Uterus (tissue), 2 donors: ENCODE measurements around the gene ASB6.

Source experiments
- CTCF ChIP-seq, 4 experiments: fragments of 200-600 bp in 2 of 4; fragments of 450-650 bp in 2 of 4; sonication (generic) in 2 of 4; IDR thresholded peaks; one replicate each; pipeline ENCODE4 v1.5.1; 2016 to 2019; ENCODE audit warnings: antibody characterized with exemption in 4 of 4, mild to moderate bottlenecking in 2 of 4, moderate library complexity in 1 of 4
- POLR2A ChIP-seq, 2 donors: fragments of 450-650 bp; IDR thresholded peaks; one replicate each; pipeline ENCODE4 v1.6.1; 2016; ENCODE audit warnings: antibody characterized with exemption in 2 of 2, mild to moderate bottlenecking in 1 of 2, moderate library complexity in 1 of 2

GRCh38 chr9:129626079-129626624, 15.8 kb downstream of the ASB6 start, which contains the start of gene NTMT1:
- TF ChIP-seq POLR2A (IDR thresholded peaks at IDR 0.05) (peak; percentile 97 to 99), CTCF (IDR thresholded peaks at IDR 0.05) (peak in 2 of 4 experiments; percentile 20 to 35)
